K562 (cell line): ENCODE data around the gene KRTAP5-7. TPM values are rescaled to one million over a fixed set of nuclear protein-coding genes. Genes with fewer than 3 reads are reported as not detected.
"Not testable (repeated sequence)": the region's sequence is repeated elsewhere in the genome, so short reads cannot be mapped to it uniquely, and the experiment has no call there.

Experiments
- ATAC-seq: fragments of 200-7000 bp; cut with Tn5 transposase; 3 replicates; pipeline ENCODE4 v1.9.1; 2020; ENCODE audit warnings: moderate library complexity
- BruUV-seq: library from RNA; stranded (reverse); fragments of 400-500 nt; replicated peaks from 2 replicates; lab custom pipeline; 2021; lab: Mats Ljungman, UMichigan
- CTCF ChIA-PET: fragments of 300-600 bp; formaldehyde crosslinking; extraction: SDS; loops from one replicate; lab custom pipeline; 2021; ENCODE audit warnings: low intra/inter-chr PET ratio; lab: Yijun Ruan, JAX
- POLR2A ChIA-PET: fragments of 300-600, 350-650 bp; sonication (Branson Sonifier 250); formaldehyde crosslinking; extraction: SDS; loops from one replicate; lab custom pipeline; 2021; ENCODE audit warnings: antibody characterized with exemption, inconsistent platforms; lab: Yijun Ruan, JAX
- DNase-seq, 4 experiments: peaks; one replicate each; pipeline versions ENCODE4 v3.0.0 to v3.0.0-alpha.2; 2011 to 2018; ENCODE audit warnings: low spot score in 3 of 4, mixed read lengths in 3 of 4; ENCODE audit errors: extremely low read depth in 1 of 4
- FAIRE-seq: peaks from 2 replicates; lab custom pipeline; 2011; peaks lifted over from hg19 to GRCh38; lab: Jason Lieb, UNC
- H2AFZ ChIP-seq: 2 replicates; pipeline ENCODE4 v1.6.0; 2011; ENCODE audit warnings: low read depth, low read length, control low read depth, inconsistent platforms
- H3K27ac ChIP-seq: fragments of 200-600 bp; 3 replicates; pipeline ENCODE4 v1.8.0; 2011; ENCODE audit warnings: low read depth, mild to moderate bottlenecking, control low read depth, inconsistent platforms, low read length, moderate library complexity, mixed read lengths; ENCODE audit errors: extremely low read depth
- H3K27me3 ChIP-seq, 2 experiments: fragments of 300-600 bp in 1 of 2; 2 replicates in 1 of 2; 3 replicates in 1 of 2; pipeline versions ENCODE4 v1.6.0 to v1.8.0; 2011; ENCODE audit warnings: inconsistent platforms in 2 of 2, low read length in 2 of 2, mild to moderate bottlenecking in 1 of 2, mixed read lengths in 1 of 2, moderate library complexity in 1 of 2; ENCODE audit not compliant: control insufficient read depth in 2 of 2, insufficient read depth in 2 of 2
- H3K36me3 ChIP-seq: fragments of 300-600 bp; 3 replicates; pipeline ENCODE4 v1.8.0; 2011; ENCODE audit warnings: mild to moderate bottlenecking, low read length, inconsistent platforms; ENCODE audit not compliant: control insufficient read depth, insufficient read depth
- H3K4me1 ChIP-seq, 2 experiments: fragments of 200-600 bp in 1 of 2; replicated peaks in 1 of 2; 2 replicates in 1 of 2; 3 replicates in 1 of 2; pipeline versions ENCODE4 v1.5.1 to v1.8.0; 2011; ENCODE audit warnings: inconsistent platforms in 2 of 2, low read length in 2 of 2, mild to moderate bottlenecking in 1 of 2, mixed read lengths in 1 of 2, moderate library complexity in 1 of 2; ENCODE audit not compliant: control insufficient read depth in 2 of 2, insufficient read depth in 2 of 2
- H3K4me2 ChIP-seq: 2 replicates; pipeline ENCODE4 v1.6.1; 2011; ENCODE audit warnings: low read length, control low read depth, inconsistent platforms, mixed read lengths; ENCODE audit not compliant: insufficient read depth
- H3K4me3 ChIP-seq: fragments of 200-600 bp; sonication (generic), shearing (Covaris generic); 2 replicates; pipeline ENCODE4 v1.5.1; 2016; ENCODE audit warnings: control low read depth, inconsistent platforms
- H3K79me2 ChIP-seq: fragments of 200-600 bp; 3 replicates; pipeline ENCODE4 v1.8.0; 2011; ENCODE audit warnings: low read length, inconsistent platforms; ENCODE audit not compliant: control insufficient read depth, insufficient read depth
- H3K9ac ChIP-seq, 2 experiments: 2 replicates each; pipeline versions ENCODE4 v1.6.0 to v1.6.1; 2011; ENCODE audit warnings: low read depth in 2 of 2, low read length in 2 of 2, control low read depth in 1 of 2, inconsistent platforms in 1 of 2, mild to moderate bottlenecking in 1 of 2, mixed read lengths in 1 of 2; ENCODE audit not compliant: insufficient read depth in 1 of 2
- H3K9me1 ChIP-seq: one replicate; pipeline ENCODE4 v1.6.0; 2011; ENCODE audit warnings: inconsistent platforms, mild to moderate bottlenecking, low read length, moderate library complexity; ENCODE audit not compliant: control insufficient read depth, insufficient read depth
- H3K9me3 ChIP-seq: replicated peaks from 2 replicates; pipeline ENCODE4 v1.5.1; 2011; ENCODE audit warnings: low read depth, low read length, inconsistent platforms; ENCODE audit not compliant: control insufficient read depth, insufficient read depth
- H4K20me1 ChIP-seq: replicated peaks from 2 replicates; pipeline ENCODE4 v1.6.1; 2011; ENCODE audit warnings: low read length, inconsistent platforms, mixed read lengths; ENCODE audit not compliant: control insufficient read depth, insufficient read depth
- ZBTB11 ChIP-seq, 3 experiments: fragments of 200-800 bp in 1 of 3; fragments of 250-450 bp in 1 of 3; fragments of 450-650 bp in 1 of 3; sonication (Bioruptor Pico) in 1 of 3; sonication (Bioruptor generic) in 1 of 3; formaldehyde crosslinking in 1 of 3; IDR thresholded peaks; 2 replicates each; pipeline versions ENCODE4 v1.6.1 to v1.8.0; 2016 to 2022; ENCODE audit warnings: mild to moderate bottlenecking in 2 of 3, missing genetic modification characterization in 2 of 3, missing compliant biosample characterization in 1 of 3, moderate library complexity in 1 of 3
- ZFP30 ChIP-seq: fragments of 250-450 bp; sonication (Bioruptor Pico); IDR thresholded peaks from 2 replicates; pipeline ENCODE4 v1.8.0; 2022; ENCODE audit warnings: moderate library complexity, mild to moderate bottlenecking, inconsistent platforms, borderline replicate concordance
- WGBS: fragments of 100-300 bp; shearing (Covaris generic); methylation state at CpG from one replicate; pipeline ENCODE4 v1.1.6; 2016; ENCODE audit warnings: low coverage, mixed read lengths; ENCODE audit not compliant: insufficient coverage; ENCODE audit errors: missing lambda C conversion rate; 5-methylcytosine and 5-hydroxymethylcytosine counted together
- in situ Hi-C: fragments of 300-500 bp; cut with MboI; formaldehyde crosslinking; loops from 4 replicates; pipeline ENCODE4 v1.15.0; 2018; ENCODE audit warnings: inconsistent platforms, mixed read lengths
- intact Hi-C: fragments of 100-400 bp; cut with micrococcal nuclease; formaldehyde crosslinking; loops from 2 replicates; pipeline ENCODE4 v1.14.2; 2022
- polyA plus RNA-seq, 8 experiments: library from polyadenylated mRNA; depleted of rRNA in 4 of 8; stranded (reverse) in 5 of 8; unstranded in 3 of 8; fragments of >200 nt; fragmentation: Nextera tagmentation in 2 of 8; fragmentation: Illumina TruSeq in 1 of 8; extraction: Ambion mirVana in 2 of 8; extraction: Trizol in 1 of 8; gene quantifications; 2 replicates each; pipeline versions ENCODE4 v1.2.1 to v1.2.3, GENCODE V29; 2011 to 2014; ENCODE audit warnings: inconsistent platforms in 1 of 8, missing spikeins in 1 of 8
- total RNA-seq, 7 experiments: library from RNA; depleted of rRNA in 6 of 7; stranded (reverse); fragments of >200 nt in 6 of 7; fragmentation: Illumina TruSeq in 2 of 7; extraction: Trizol in 2 of 7; gene quantifications; 2 replicates each; pipeline versions ENCODE4 v1.2.1 to v1.2.3, GENCODE V29; 2011 to 2021; ENCODE audit warnings: low replicate concordance in 1 of 7

KRTAP5-7 gene
- total and polyA plus RNA-seq, 9 of the 15 experiments (the other 6 are each of a cell fraction or from before 2014, with no cell fraction given), result not detected

GRCh38 chr11:71568704-71569349 is 41.8 kb downstream of the KRTAP5-7 start (continued):
- no peak for TF ChIP-seq ZBTB11 (CRISPR knock-in tag; IDR thresholded peaks at IDR 0.05)
- no peak for TF ChIP-seq ZFP30 (CRISPR knock-in tag)

GRCh38 chr11:71571101-71571850 is 44.2 kb downstream of the KRTAP5-7 start:
- 7% methylated on average over 30 of the region's 39 CpGs for WGBS

More at GRCh38 chr11:71571101-71571850, 44.2 kb downstream of the KRTAP5-7 start:
- H3K4me3 ChIP-seq, POLR2A ChIA-PET, H3K27ac ChIP-seq, H3K36me3 ChIP-seq, CTCF ChIA-PET, ATAC-seq, DNase-seq, H4K20me1 ChIP-seq, BruUV-seq, H3K9me1 ChIP-seq, H3K9me3 ChIP-seq, FAIRE-seq, H2AFZ ChIP-seq, in situ Hi-C loops, H3K4me2 ChIP-seq, intact Hi-C loops, H3K9ac ChIP-seq, H3K79me2 ChIP-seq, H3K4me1 ChIP-seq: not testable (repeated sequence)
- H3K27me3 ChIP-seq, result peaks cover 40 to 68% of the 10 kb centered on the region in 2 experiments
